Measurements from ENCODE around the gene NEK2. TPM values are rescaled to one million over a fixed set of nuclear protein-coding genes. Genes with fewer than 3 reads are reported as not detected.

Gene NEK2
- total RNA-seq, 2 donors from 2014 or later: 42.3 to 101 TPM

GRCh38 chr1:211643324-211644212, 31.9 kb downstream of the NEK2 start:
- 67 to 77% methylated on average over 10 to 20 of the region's 20 CpGs for WGBS, 2 experiments (ENCODE audit: insufficient coverage in 1 of 2, insufficient read length in 1 of 2)
- DNase-seq: peak; percentile 77

GRCh38 chr1:211642870-211643269, 32.6 kb downstream of the NEK2 start:
- Mint-ChIP-seq H3K36me3 (ENCODE audit: low read depth) (no peaks in the 10 kb centered on the region), H3K27ac (no peak overlapping the region), H3K9me3 (no peaks in the 10 kb centered on the region), H3K4me3 (no peak overlapping the region), H3K27me3 (ENCODE audit: insufficient read depth) (peaks cover 22% of the 10 kb centered on the region), H3K4me1 (peaks cover 32% of the 10 kb centered on the region)
- TF ChIP-seq CTCF (conservative IDR thresholded peaks at IDR 0.05): no peak
- Histone ChIP-seq H3K4me1 (ENCODE audit: control insufficient read depth, insufficient read depth, low read length) (peaks cover 16% of the 10 kb centered on the region), H3K36me3 (ENCODE audit: control insufficient read depth, insufficient read depth, low read length) (no peaks in the 10 kb centered on the region), H3K9me3 (ENCODE audit: control insufficient read depth, low read length) (no peaks in the 10 kb centered on the region), H3K27ac (ENCODE audit: low read depth, low read length) (no peak overlapping the region), H3K4me3 (ENCODE audit: low read length) (no peak overlapping the region), H3K27me3 (ENCODE audit: control insufficient read depth, insufficient read depth, low read length, poor library complexity, severe bottlenecking) (no peaks in the 10 kb centered on the region), H3K9ac (ENCODE audit: extremely low read depth, low read length, poor library complexity, severe bottlenecking) (no peak overlapping the region)
- no peak for DNase-seq
- 80 to 82% methylated on average over 1 to 4 of the region's 4 CpGs for WGBS, 2 experiments (ENCODE audit: insufficient coverage in 1 of 2, insufficient read length in 1 of 2)

More at GRCh38 chr1:211643324-211644212, 31.9 kb downstream of the NEK2 start:
- Mint-ChIP-seq H3K4me3 (no peak overlapping the region), H3K27ac (peak overlapping the region; percentile 66), H3K9me3 (no peaks in the 10 kb centered on the region), H3K36me3 (ENCODE audit: low read depth) (no peaks in the 10 kb centered on the region), H3K4me1 (peaks cover 34% of the 10 kb centered on the region), H3K27me3 (ENCODE audit: insufficient read depth) (peaks cover 18% of the 10 kb centered on the region)
- Histone ChIP-seq H3K27me3 (ENCODE audit: control insufficient read depth, insufficient read depth, low read length, poor library complexity, severe bottlenecking) (no peaks in the 10 kb centered on the region), H3K27ac (ENCODE audit: low read depth, low read length) (no peak overlapping the region), H3K36me3 (ENCODE audit: control insufficient read depth, insufficient read depth, low read length) (no peaks in the 10 kb centered on the region), H3K4me3 (ENCODE audit: low read length) (no peak overlapping the region), H3K9me3 (ENCODE audit: control insufficient read depth, low read length) (no peaks in the 10 kb centered on the region), H3K4me1 (ENCODE audit: control insufficient read depth, insufficient read depth, low read length) (peaks cover 16% of the 10 kb centered on the region), H3K9ac (ENCODE audit: extremely low read depth, low read length, poor library complexity, severe bottlenecking) (no peak overlapping the region)
- peak; percentile 32 for TF ChIP-seq CTCF (conservative IDR thresholded peaks at IDR 0.05)

GRCh38 chr1:211641942-211642341, 33.5 kb downstream of the NEK2 start:
- Mint-ChIP-seq H3K9me3 (no peaks in the 10 kb centered on the region), H3K36me3 (ENCODE audit: low read depth) (no peaks in the 10 kb centered on the region), H3K27ac (no peak overlapping the region), H3K27me3 (ENCODE audit: insufficient read depth) (peaks cover 17% of the 10 kb centered on the region), H3K4me1 (peaks cover 32% of the 10 kb centered on the region), H3K4me3 (no peak overlapping the region)
- no peaks in the 10 kb centered on the region for H3K9me3 ChIP-seq (ENCODE audit: control insufficient read depth, low read length)
- H3K9ac ChIP-seq (ENCODE audit: extremely low read depth, low read length, poor library complexity, severe bottlenecking): no peak overlapping the region
- H3K27me3 ChIP-seq (ENCODE audit: control insufficient read depth, insufficient read depth, low read length, poor library complexity, severe bottlenecking): no peaks in the 10 kb centered on the region
- H3K4me1 ChIP-seq (ENCODE audit: control insufficient read depth, insufficient read depth, low read length): peaks cover 16% of the 10 kb centered on the region
- H3K27ac ChIP-seq (ENCODE audit: low read depth, low read length): no peak overlapping the region
- no peaks in the 10 kb centered on the region for H3K36me3 ChIP-seq (ENCODE audit: control insufficient read depth, insufficient read depth, low read length)
- TF ChIP-seq CTCF (conservative IDR thresholded peaks at IDR 0.05): no peak
- H3K4me3 ChIP-seq (ENCODE audit: low read length): no peak overlapping the region
- peak; percentile 25 for DNase-seq
- WGBS, 2 experiments (ENCODE audit: insufficient coverage in 1 of 2, insufficient read length in 1 of 2): 94 to 98% methylated on average over 2 of the region's 2 CpGs
